OCI-LY1 (cell line): ENCODE results near the gene SYNE1.

ENCODE experiments used
- H2AFZ ChIP-seq: fragments of 200-600 bp; sonication (generic), shearing (Covaris generic); 2 replicates; pipeline ENCODE4 v1.6.0; 2014; ENCODE audit warnings: antibody characterized with exemption, mild to moderate bottlenecking, low read length
- H3F3A ChIP-seq: fragments of 200-600 bp; sonication (generic), shearing (Covaris generic); 2 replicates; pipeline ENCODE4 v1.6.0; 2014; ENCODE audit warnings: mild to moderate bottlenecking, antibody characterized with exemption, low read length, moderate library complexity; ENCODE audit not compliant: insufficient read depth
- H3K27ac ChIP-seq: fragments of 200-600 bp; sonication (generic); 2 replicates; pipeline ENCODE4 v1.5.1; 2014; ENCODE audit warnings: low read length, mixed run types, mild to moderate bottlenecking, low read depth; ENCODE audit not compliant: poor library complexity, severe bottlenecking
- H3K27me3 ChIP-seq: fragments of 200-600 bp; sonication (generic); 2 replicates; pipeline ENCODE4 v1.6.0; 2014; ENCODE audit warnings: antibody characterized with exemption, mild to moderate bottlenecking, low read length, moderate library complexity; ENCODE audit not compliant: insufficient read depth
- H3K36me3 ChIP-seq: fragments of 200-600 bp; sonication (generic); 2 replicates; pipeline ENCODE4 v1.6.1; 2014; ENCODE audit warnings: mild to moderate bottlenecking, antibody characterized with exemption, low read length, moderate library complexity, mixed read lengths; ENCODE audit not compliant: insufficient read depth
- H3K4me1 ChIP-seq: fragments of 200-600 bp; sonication (generic); 2 replicates; pipeline ENCODE4 v1.5.1; 2014; ENCODE audit warnings: mild to moderate bottlenecking, low read length, moderate library complexity; ENCODE audit not compliant: insufficient read depth, severe bottlenecking
- H3K4me2 ChIP-seq: fragments of 200-600 bp; sonication (generic), shearing (Covaris generic); 2 replicates; pipeline ENCODE4 v1.6.1; 2014; ENCODE audit warnings: low read length
- H3K4me3 ChIP-seq: fragments of 200-600 bp; sonication (generic); 2 replicates; pipeline ENCODE4 v1.5.1; 2014; ENCODE audit warnings: low read length, low read depth, mild to moderate bottlenecking, mixed read lengths; ENCODE audit not compliant: poor library complexity, severe bottlenecking
- H3K79me2 ChIP-seq: fragments of 200-600 bp; shearing (Covaris generic); 2 replicates; pipeline ENCODE4 v1.6.1; 2016; ENCODE audit warnings: mixed run types, low read length, mixed read lengths; ENCODE audit not compliant: insufficient read depth
- H3K9ac ChIP-seq: fragments of 200-600 bp; sonication (generic), shearing (Covaris generic); 2 replicates; pipeline ENCODE4 v1.6.1; 2014; ENCODE audit warnings: mild to moderate bottlenecking, low read length, mixed read lengths
- H3K9me2 ChIP-seq: fragments of 200-600 bp; sonication (generic), shearing (Covaris generic); 2 replicates; pipeline ENCODE4 v1.6.1; 2014; ENCODE audit warnings: low read depth, mild to moderate bottlenecking, low read length, mixed read lengths
- H3K9me3 ChIP-seq: fragments of 200-600 bp; shearing (Covaris generic); 2 replicates; pipeline ENCODE4 v1.6.1; 2014; ENCODE audit warnings: low read length, mixed read lengths
- H4K20me1 ChIP-seq: fragments of 200-600 bp; sonication (generic), shearing (Covaris generic); 2 replicates; pipeline ENCODE4 v1.6.0; 2016; ENCODE audit warnings: mild to moderate bottlenecking, low read length; ENCODE audit not compliant: insufficient read depth
- CTCF ChIP-seq: fragments of 200-600 bp; sonication (generic), shearing (Covaris generic); IDR thresholded peaks from 2 replicates; pipeline ENCODE4 v1.5.1; 2017; ENCODE audit warnings: mild to moderate bottlenecking, antibody characterized with exemption, low read length, moderate library complexity, mixed read lengths
- EZH2 ChIP-seq: fragments of 200-600 bp; sonication (generic), shearing (Covaris generic); IDR thresholded peaks from 2 replicates; pipeline ENCODE4 v1.8.0; 2017; ENCODE audit warnings: borderline replicate concordance, mixed run types, mild to moderate bottlenecking, antibody characterized with exemption, low read length, moderate library complexity, mixed read lengths

Gene SYNE1

GRCh38 chr6:152310371-152310954 is 326.7 kb downstream of the SYNE1 start:
- H3K9me3 ChIP-seq = no peaks in the 10 kb centered on the region
- no peak overlapping the region for H3K4me2 ChIP-seq
- H3K4me1 ChIP-seq = peaks cover 8% of the 10 kb centered on the region
- H4K20me1 ChIP-seq = no peaks in the 10 kb centered on the region
- TF ChIP-seq EZH2 (no peak), CTCF (no peak)
- H3K36me3 ChIP-seq = no peaks in the 10 kb centered on the region
- H3F3A ChIP-seq = no peaks in the 10 kb centered on the region
- no peak overlapping the region for H2AFZ ChIP-seq
- H3K27ac ChIP-seq = no peak overlapping the region
- H3K4me3 ChIP-seq = no peak overlapping the region
- no peaks in the 10 kb centered on the region; the same call in 1 of the 2 replicates for H3K79me2 ChIP-seq
- H3K9ac ChIP-seq = no peak overlapping the region
- no peaks in the 10 kb centered on the region for H3K27me3 ChIP-seq
- H3K9me2 ChIP-seq = no peaks in the 10 kb centered on the region

- Histone ChIP-seq H3K4me2 (no peak overlapping the region), H3F3A (no peaks in the 10 kb centered on the region), H3K9me3 (no peaks in the 10 kb centered on the region), H3K27me3 (no peaks in the 10 kb centered on the region), H4K20me1 (no peaks in the 10 kb centered on the region), H3K36me3 (no peaks in the 10 kb centered on the region), H3K79me2 (no peaks in the 10 kb centered on the region; the same call in 1 of the 2 replicates), H2AFZ (no peak overlapping the region), H3K4me1 (peaks cover 8% of the 10 kb centered on the region), H3K4me3 (no peak overlapping the region), H3K27ac (no peak overlapping the region), H3K9me2 (no peaks in the 10 kb centered on the region), H3K9ac (no peak overlapping the region)
- TF ChIP-seq EZH2 = no peak
- no peak for TF ChIP-seq CTCF
Measured at GRCh38 chr6:152309648-152310047, 327.5 kb downstream of the SYNE1 start.

- Histone ChIP-seq H3K27ac (no peak overlapping the region), H3K79me2 (no peaks in the 10 kb centered on the region; the same call in 1 of the 2 replicates), H3K4me3 (no peak overlapping the region), H3K9ac (no peak overlapping the region), H3F3A (no peaks in the 10 kb centered on the region), H3K4me1 (peaks cover 8% of the 10 kb centered on the region), H3K36me3 (no peaks in the 10 kb centered on the region), H3K27me3 (no peaks in the 10 kb centered on the region), H2AFZ (no peak overlapping the region), H3K9me2 (no peaks in the 10 kb centered on the region), H4K20me1 (no peaks in the 10 kb centered on the region), H3K4me2 (no peak overlapping the region), H3K9me3 (no peaks in the 10 kb centered on the region)
- TF ChIP-seq EZH2 = no peak
- TF ChIP-seq CTCF = no peak
Measured at GRCh38 chr6:152309006-152309405, 328.2 kb downstream of the SYNE1 start.
